HepG2 (cell line): ENCODE measurements around the gene C2orf81. TPM values are rescaled to one million over a fixed set of nuclear protein-coding genes. Genes with fewer than 3 reads are reported as not detected.

ENCODE experiments used
- E2F1 ChIP-seq: sonication (generic); formaldehyde crosslinking; IDR thresholded peaks from 2 replicates; pipeline ENCODE4 v1.5.0; 2020; ENCODE audit warnings: missing genetic modification reagents
- HDAC1 ChIP-seq: sonication (generic); formaldehyde crosslinking; IDR thresholded peaks from 2 replicates; pipeline ENCODE4 v1.5.1; 2020; ENCODE audit warnings: mild to moderate bottlenecking, missing genetic modification reagents
- MXD3 ChIP-seq: IDR thresholded peaks from 2 replicates; pipeline ENCODE4 v1.6.1; 2016; ENCODE audit warnings: mild to moderate bottlenecking, missing biosample characterization, missing genetic modification reagents
- NBN ChIP-seq: fragments of 450-650 bp; conservative IDR thresholded peaks from 2 replicates; pipeline ENCODE4 v1.6.1; 2017
- NCOR1 ChIP-seq: fragments of 200-600 bp; sonication (generic); IDR thresholded peaks from 2 replicates; pipeline ENCODE4 v1.7.0; 2017; ENCODE audit warnings: antibody characterized with exemption, low read length, borderline replicate concordance
- PRDM4 ChIP-seq: sonication (generic); formaldehyde crosslinking; IDR thresholded peaks from 2 replicates; pipeline ENCODE4 v1.9.0; 2021; ENCODE audit warnings: missing genetic modification reagents, borderline replicate concordance
- REL ChIP-seq: sonication (generic); formaldehyde crosslinking; conservative IDR thresholded peaks from 2 replicates; pipeline ENCODE4 v1.8.0; 2022; ENCODE audit warnings: mild to moderate bottlenecking, missing genetic modification reagents, moderate library complexity
- REPIN1 ChIP-seq: sonication (generic); formaldehyde crosslinking; IDR thresholded peaks from 2 replicates; pipeline ENCODE4 v1.8.0; 2022; ENCODE audit warnings: missing genetic modification reagents, low read depth, mild to moderate bottlenecking, borderline replicate concordance
- THAP11 ChIP-seq: IDR thresholded peaks from 2 replicates; pipeline ENCODE4 v1.6.1; 2016; ENCODE audit warnings: missing biosample characterization, missing genetic modification reagents
- ZBTB21 ChIP-seq: sonication (generic); formaldehyde crosslinking; IDR thresholded peaks from 2 replicates; pipeline ENCODE4 v1.4.0; 2020; ENCODE audit warnings: missing genetic modification reagents
- ZBTB49 ChIP-seq: sonication (generic); formaldehyde crosslinking; IDR thresholded peaks from 2 replicates; pipeline ENCODE4 v1.4.0; 2020; ENCODE audit warnings: missing genetic modification reagents, borderline replicate concordance
- ZFP36L1 ChIP-seq: sonication (generic); formaldehyde crosslinking; IDR thresholded peaks from 2 replicates; pipeline ENCODE4 v1.8.0; 2022; ENCODE audit warnings: mild to moderate bottlenecking, missing genetic modification reagents, moderate library complexity
- ZFY ChIP-seq: sonication (generic); formaldehyde crosslinking; IDR thresholded peaks from 2 replicates; pipeline ENCODE4 v1.4.0; 2020; ENCODE audit warnings: missing genetic modification reagents
- ZNF276 ChIP-seq: sonication (generic); formaldehyde crosslinking; IDR thresholded peaks from 2 replicates; pipeline ENCODE4 v1.4.0; 2020; ENCODE audit warnings: mild to moderate bottlenecking, low read depth, missing genetic modification reagents
- polyA plus RNA-seq, 8 experiments: library from polyadenylated mRNA; depleted of rRNA in 3 of 8; stranded (reverse) in 7 of 8; unstranded in 1 of 8; fragments of >200 nt; fragmentation: Illumina TruSeq in 4 of 8; extraction: Trizol in 4 of 8; gene quantifications; 2 replicates each; pipeline versions ENCODE4 v1.2.1 to v1.2.3, GENCODE V29; 2011 to 2016; ENCODE audit warnings: low read depth in 4 of 8, missing spikeins in 1 of 8, mixed read lengths in 1 of 8; ENCODE audit not compliant: insufficient read depth in 1 of 8
- total RNA-seq, 5 experiments: library from RNA; depleted of rRNA; stranded (reverse); fragments of >200 nt; fragmentation: Illumina TruSeq; extraction: Trizol; gene quantifications; 2 replicates each; pipeline ENCODE4 v1.2.3, GENCODE V29; 2016; ENCODE audit warnings: low read depth in 1 of 5
- TF ChIP-seq, protein P1 (sequence below): sonication (generic); formaldehyde crosslinking; IDR thresholded peaks from 2 replicates; pipeline ENCODE4 v1.4.0; 2020; ENCODE audit warnings: missing genetic modification reagents

C2orf81 gene
- total and polyA plus RNA-seq, 2 of the 13 experiments (the other 11 are each of a cell fraction or from before 2014, with no cell fraction given) = 0.15 to 0.17 TPM

GRCh38 chr2:74447230-74447999 lies 26.0 kb upstream of the C2orf81 start (continued):
- TF ChIP-seq ZBTB49 (CRISPR knock-in tag) (no peak), REPIN1 (CRISPR knock-in tag) (no peak), HDAC1 (peak; percentile 22; the same call in 1 of the 2 replicates), MXD3 (CRISPR knock-in tag) (0 out of 2 replicates have a peak, but pooled peaks have one; percentile 21), ZBTB21 (CRISPR knock-in tag) (no peak), NBN (no peak), ZFP36L1 (CRISPR knock-in tag) (peak; percentile 57; the same call in 1 of the 2 replicates), ZFY (CRISPR knock-in tag) (no peak; the same call in 1 of the 2 replicates), THAP11 (CRISPR knock-in tag) (peak; percentile 28; the same call in 1 of the 2 replicates), PRDM4 (CRISPR knock-in tag) (no peak), REL (no peak), ZNF276 (CRISPR knock-in tag) (no peak), E2F1 (CRISPR knock-in tag) (no peak), NCOR1 (peak; percentile 54; the same call in 1 of the 2 replicates)
- TF ChIP-seq, protein P1, sequence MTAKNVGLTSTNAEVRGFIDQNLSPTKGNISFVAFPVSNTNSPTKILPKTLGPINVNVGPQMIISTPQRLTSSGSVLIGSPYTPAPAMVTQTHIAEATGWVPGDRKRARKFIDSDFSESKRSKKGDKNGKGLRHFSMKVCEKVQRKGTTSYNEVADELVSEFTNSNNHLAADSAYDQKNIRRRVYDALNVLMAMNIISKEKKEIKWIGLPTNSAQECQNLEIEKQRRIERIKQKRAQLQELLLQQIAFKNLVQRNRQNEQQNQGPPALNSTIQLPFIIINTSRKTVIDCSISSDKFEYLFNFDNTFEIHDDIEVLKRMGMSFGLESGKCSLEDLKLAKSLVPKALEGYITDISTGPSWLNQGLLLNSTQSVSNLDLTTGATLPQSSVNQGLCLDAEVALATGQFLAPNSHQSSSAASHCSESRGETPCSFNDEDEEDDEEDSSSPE (CRISPR knock-in tag) = 0 out of 2 replicates have a peak, but pooled peaks have one; percentile 37
